Measurements from ENCODE around the gene CRIM1. TPM values are rescaled to one million over a fixed set of nuclear protein-coding genes. Genes with fewer than 3 reads are reported as not detected.

CRIM1 gene
- total and polyA plus RNA-seq, 2 of the 8 experiments (the other 6 are each of a cell fraction or from before 2014, with no cell fraction given): 9.4 to 28.4 TPM

DNA sequence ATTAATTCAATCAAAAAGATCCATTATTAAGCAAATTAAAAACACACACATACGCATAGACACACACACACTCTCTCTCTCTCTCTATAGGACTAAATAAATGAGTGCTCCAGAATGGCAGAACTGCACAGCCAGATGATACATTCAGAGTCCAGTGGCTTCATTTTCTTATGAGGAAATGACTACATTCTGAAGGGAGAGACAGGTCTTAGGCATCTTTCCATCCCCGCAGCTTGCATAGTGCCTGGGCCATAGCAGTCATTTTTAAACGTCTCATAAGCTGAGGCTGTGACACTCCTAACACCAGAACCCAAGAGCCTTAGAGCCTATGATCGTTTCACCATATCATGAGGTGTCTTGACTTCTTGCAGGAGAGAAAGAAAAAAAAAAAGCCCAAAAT is 211.3 kb downstream of the CRIM1 start:
- H3K4ac ChIP-seq (replicated peaks; ENCODE audit: insufficient read length, low read depth, low read length): no peak overlapping the region
- H3K27ac ChIP-seq (ENCODE audit: low read depth, low read length): no peak overlapping the region
- no peak overlapping the region for H2BK15ac ChIP-seq (ENCODE audit: low read length)
- H3K4me1 ChIP-seq (replicated peaks in 1 of 4; ENCODE audit: control insufficient read depth in 3 of 4, insufficient read depth in 4 of 4, low read length in 3 of 4): peaks cover 0 to 3% (median 1%) of the 10 kb centered on the region in 4 experiments; a peak in 2 of 7 replicates
- no peak overlapping the region for H3K18ac ChIP-seq (ENCODE audit: extremely low read depth, low read length)
- no peak overlapping the region for H2BK20ac ChIP-seq (ENCODE audit: low read length)
- no peaks in the 10 kb centered on the region for H4K20me1 ChIP-seq (replicated peaks in 1 of 2; ENCODE audit: control insufficient read depth in 1 of 2, insufficient read depth in 2 of 2, low read length in 2 of 2)
- H2BK5ac ChIP-seq (ENCODE audit: low read depth, low read length): no peak overlapping the region
- no peak overlapping the region for H4K5ac ChIP-seq (ENCODE audit: insufficient read length, low read depth, low read length)
- H3K9me3 ChIP-seq (ENCODE audit: insufficient read depth in 2 of 2, low read depth in 1 of 2, low read length in 1 of 2): no peaks in the 10 kb centered on the region
- TF ChIP-seq TCF12 (IDR thresholded peaks at IDR 0.05; ENCODE audit: low read depth, low read length) (no peak), SP2 (IDR thresholded peaks at IDR 0.05; ENCODE audit: low read length) (no peak), MAFK (IDR thresholded peaks at IDR 0.05; ENCODE audit: low read depth, low read length) (no peak), NANOG (IDR thresholded peaks at IDR 0.05; ENCODE audit: insufficient read depth, low read depth, low read length, poor library complexity, severe bottlenecking) (no peak), CTBP2 (IDR thresholded peaks at IDR 0.05; ENCODE audit: borderline replicate concordance, insufficient read depth, insufficient read length, low read length) (no peak), RBBP5 (IDR thresholded peaks at IDR 0.05; ENCODE audit: borderline replicate concordance, low read depth, low read length) (no peak), TAF1 (IDR thresholded peaks at IDR 0.05; ENCODE audit: low read depth, low read length) (no peak), CHD1 (IDR thresholded peaks at IDR 0.05; ENCODE audit: low read depth, low read length) (no peak), BACH1 (IDR thresholded peaks at IDR 0.05; ENCODE audit: low read length) (no peak), RFX5 (IDR thresholded peaks at IDR 0.05; ENCODE audit: borderline replicate concordance, low read depth, low read length) (no peak), GABPA (IDR thresholded peaks at IDR 0.05; ENCODE audit: borderline replicate concordance, insufficient read depth, low read length) (no peak), POLR2A (IDR thresholded peaks at IDR 0.05; ENCODE audit: control extremely low read depth in 1 of 2, low read depth in 2 of 2, low read length in 2 of 2) (no peak), JUND (IDR thresholded peaks at IDR 0.05; ENCODE audit: low read length) (no peak), TEAD4 (IDR thresholded peaks at IDR 0.05; ENCODE audit: low read depth, low read length) (no peak), YY1 (IDR thresholded peaks at IDR 0.05; ENCODE audit: low read depth, low read length) (no peak), FOSL1 (IDR thresholded peaks at IDR 0.05; ENCODE audit: insufficient read depth, low read depth, low read length) (no peak)
- POLR2A ChIA-PET (ENCODE audit: partially characterized antibody): no interaction called here
- H2AK5ac ChIP-seq (ENCODE audit: low read depth, low read length): no peak overlapping the region
- H3K4me2 ChIP-seq (ENCODE audit: insufficient read depth in 1 of 2, low read depth in 2 of 2, low read length in 2 of 2): no peak overlapping the region
- CTCF ChIA-PET (ENCODE audit: partially characterized antibody): interaction anchor here (1.3 to 1.6 kb wide), 2 partner anchors 98 to 208 kb away, joined by 3 to 7 read pairs; no protein-coding TSS in a partner anchor
- WGBS, 2 experiments (ENCODE audit: extremely low coverage in 1 of 2, insufficient coverage in 1 of 2, insufficient read length in 1 of 2, insufficient replicate concordance in 2 of 2, low coverage in 1 of 2, low lambda C conversion rate in 2 of 2, missing lambda C conversion rate in 1 of 2): 86% methylated on average over 4 of the region's 4 CpGs; no CpG with 5 or more reads in 1 of the 2 experiments
- no peak overlapping the region for H3K56ac ChIP-seq (replicated peaks; ENCODE audit: insufficient read length, low read depth, low read length)
- H2AFZ ChIP-seq (ENCODE audit: low read length): no peak overlapping the region
- H3K9ac ChIP-seq (replicated peaks in 1 of 4; ENCODE audit: extremely low read depth in 1 of 4, low read depth in 3 of 4, low read length in 3 of 4): no peak overlapping the region
- H2BK120ac ChIP-seq (replicated peaks; ENCODE audit: low read depth, low read length): no peak overlapping the region
- no peaks in the 10 kb centered on the region for H3K23me2 ChIP-seq (ENCODE audit: low read depth, low read length)
- H3K36me3 ChIP-seq (ENCODE audit: control insufficient read depth in 2 of 4, insufficient read depth in 4 of 4, low read length in 3 of 4): no peaks in the 10 kb centered on the region
- no peak for FAIRE-seq
- DNase-seq (ENCODE audit: low read depth in 1 of 2, low spot score in 2 of 2): no peak
- H3K79me1 ChIP-seq (ENCODE audit: low read depth, low read length): peaks cover 3% of the 10 kb centered on the region; the same call in 1 of the 2 replicates
- H3K79me2 ChIP-seq (ENCODE audit: control insufficient read depth in 1 of 2, insufficient read depth in 2 of 2, low read length in 2 of 2): 0 out of 4 replicates have a peak, but pooled peaks cover 0 to 2% of the 10 kb centered on the region in 2 experiments
- no peak overlapping the region for H2BK12ac ChIP-seq (ENCODE audit: low read depth, low read length)
- no peak overlapping the region for H3K4me3 ChIP-seq (ENCODE audit: extremely low read depth in 1 of 4, insufficient read depth in 2 of 4, low read depth in 3 of 4, low read length in 4 of 4)
- H4K91ac ChIP-seq (replicated peaks; ENCODE audit: insufficient read length, low read length): no peak overlapping the region
- no peak overlapping the region for H3K23ac ChIP-seq (ENCODE audit: insufficient read length)
- H4K8ac ChIP-seq (ENCODE audit: extremely low read depth, insufficient read depth, low read length): no peak overlapping the region
- H3K27me3 ChIP-seq (replicated peaks in 1 of 4; ENCODE audit: control insufficient read depth in 3 of 4, extremely low read depth in 1 of 4, insufficient read depth in 3 of 4, low read length in 3 of 4): no peaks in the 10 kb centered on the region
- no peak overlapping the region for H3K14ac ChIP-seq (ENCODE audit: insufficient read length)
